Spleen (tissue), 11 donors: ENCODE results near the gene COA1. TPM values are rescaled to one million over a fixed set of nuclear protein-coding genes. Genes with fewer than 3 reads are reported as not detected.

ENCODE experiments used
- DNase-seq: peaks from one replicate; pipeline ENCODE4 v3.0.0-alpha.2; 2020
- H3K27ac ChIP-seq, 8 donors: fragments of 200-600 bp; sonication (generic) in 7 of 8; 1 replicate in 4 of 8; 2 replicates in 4 of 8; pipeline versions ENCODE4 v1.5.0 to v1.8.0; 2016 to 2021; ENCODE audit warnings: inconsistent platforms in 4 of 8, mild to moderate bottlenecking in 4 of 8, moderate library complexity in 1 of 8
- H3K27me3 ChIP-seq, 7 donors: fragments of 200-600 bp; sonication (generic) in 6 of 7; replicated peaks in 1 of 7; 1 replicate in 4 of 7; 2 replicates in 3 of 7; pipeline versions ENCODE4 v1.5.0 to v1.8.0; 2016 to 2021; ENCODE audit warnings: inconsistent platforms in 3 of 7, mild to moderate bottlenecking in 1 of 7
- H3K36me3 ChIP-seq, 6 donors: fragments of 200-600 bp; sonication (generic) in 5 of 6; 1 replicate in 4 of 6; 2 replicates in 2 of 6; pipeline versions ENCODE4 v1.5.0 to v1.8.0; 2016 to 2021; ENCODE audit warnings: inconsistent platforms in 2 of 6
- H3K4me1 ChIP-seq, 6 donors: fragments of 200-600 bp; sonication (generic) in 5 of 6; 1 replicate in 3 of 6; 2 replicates in 3 of 6; pipeline versions ENCODE4 v1.5.0 to v1.8.0; 2016 to 2021; ENCODE audit warnings: inconsistent platforms in 3 of 6
- H3K4me3 ChIP-seq, 8 donors: fragments of 200-600 bp; sonication (generic) in 7 of 8; 1 replicate in 4 of 8; 2 replicates in 4 of 8; pipeline versions ENCODE4 v1.5.0 to v1.8.0; 2016 to 2021; ENCODE audit warnings: inconsistent platforms in 4 of 8, mild to moderate bottlenecking in 4 of 8, moderate library complexity in 2 of 8
- H3K9me3 ChIP-seq, 8 donors: fragments of 200-600 bp; sonication (generic) in 7 of 8; 1 replicate in 4 of 8; 2 replicates in 4 of 8; pipeline versions ENCODE4 v1.5.0 to v1.8.0; 2016 to 2021; ENCODE audit warnings: inconsistent platforms in 4 of 8
- POLR2A ChIP-seq, 3 donors: fragments of 450-650 bp; IDR thresholded peaks; one replicate each; pipeline ENCODE4 v1.5.1; 2017; ENCODE audit warnings: antibody characterized with exemption in 3 of 3, mild to moderate bottlenecking in 1 of 3
- POLR2AphosphoS5 ChIP-seq, 3 donors: sonication (generic); formaldehyde crosslinking; IDR thresholded peaks; one replicate each; pipeline ENCODE4 v1.5.1; 2017; ENCODE audit warnings: antibody characterized with exemption in 3 of 3
- WGBS, 5 donors: extraction: QIAGEN DNeasy Blood & Tissue Kit in 3 of 5; methylation state at CpG; one replicate each; pipeline versions ENCODE4 v1.1.5 to v1.1.7; 2013 to 2018; 5-methylcytosine and 5-hydroxymethylcytosine counted together
- intact Hi-C: fragments of 100-400 bp; cut with DNase I; formaldehyde crosslinking; loops from one replicate; pipeline ENCODE4 v1.15.0; 2023; ENCODE audit warnings: low total_unique reads
- polyA plus RNA-seq, 3 donors: library from polyadenylated mRNA; stranded (reverse); fragments of 200-250 nt; gene quantifications; one replicate each; pipeline ENCODE4 v1.2.1, GENCODE V29; 2013
- total RNA-seq, 7 donors: library from RNA; depleted of rRNA in 3 of 7; stranded (reverse); fragments of >200 nt in 3 of 7; fragmentation: NEBNext Ultra II Directional in 4 of 7; extraction: Animal tissue kit (Norgen Biotek cat#: 25700) in 4 of 7; gene quantifications; one replicate each; pipeline versions ENCODE4 v1.1.0 to v1.2.1, GENCODE V29; 2016 to 2021
- TF ChIP-seq, protein P1 (sequence below), 11 experiments: fragments of 200-600 bp in 7 of 11; fragments of 450-650 bp in 4 of 11; sonication (generic) in 4 of 11; IDR thresholded peaks in 8 of 11; conservative IDR thresholded peaks in 3 of 11; 1 replicate in 7 of 11; 2 replicates in 4 of 11; pipeline versions ENCODE4 v1.4.0 to v1.8.0; 2016 to 2021; ENCODE audit warnings: antibody characterized with exemption in 11 of 11, inconsistent platforms in 4 of 11, mild to moderate bottlenecking in 1 of 11
- donor health status: healthy with polysubstance abuse.
- donor health status: DM: no; HTN: no; CAD: no; lungs with moderate emphysema.
- donor health status: DM: no; HTN: no; CAD: no.
- donor health status: Bipolar disorder and iron deficiency.
- donor health status: healthy.
- donor health status: DM: no; HTN: no; CAD: no.
- donor health status: DM: yes; HTN: yes; CAD: no.

Gene COA1
- total and polyA plus RNA-seq, 10 donors, result 48.3 to 102 (median 67.2) TPM

DNA sequence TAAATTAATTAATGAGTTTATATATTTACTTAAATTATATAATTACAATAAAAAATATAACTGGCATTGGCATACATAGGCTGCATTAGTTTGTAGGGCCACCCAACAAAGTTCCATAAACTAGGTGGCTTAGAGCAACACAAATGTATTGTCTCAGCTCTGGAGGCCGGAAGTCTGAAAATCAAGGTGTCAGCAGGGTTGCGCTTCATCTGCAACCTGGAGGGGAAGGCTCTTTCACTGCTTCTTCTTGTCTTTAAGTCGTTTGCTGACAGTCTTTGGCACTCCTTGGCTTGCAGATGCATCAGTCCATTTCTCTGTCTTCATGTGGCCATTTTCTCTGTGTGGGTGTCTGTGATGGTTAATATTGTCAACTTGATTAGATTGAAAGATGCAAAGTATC lies 23.1 kb upstream of the COA1 start:
- no peaks in the 10 kb centered on the region for H3K36me3 ChIP-seq
- H3K27me3 ChIP-seq, result no peaks in the 10 kb centered on the region
- TF ChIP-seq POLR2AphosphoS5 (IDR thresholded peaks at IDR 0.05) (no peak), POLR2A (IDR thresholded peaks at IDR 0.05) (no peak)
- TF ChIP-seq, protein P1, sequence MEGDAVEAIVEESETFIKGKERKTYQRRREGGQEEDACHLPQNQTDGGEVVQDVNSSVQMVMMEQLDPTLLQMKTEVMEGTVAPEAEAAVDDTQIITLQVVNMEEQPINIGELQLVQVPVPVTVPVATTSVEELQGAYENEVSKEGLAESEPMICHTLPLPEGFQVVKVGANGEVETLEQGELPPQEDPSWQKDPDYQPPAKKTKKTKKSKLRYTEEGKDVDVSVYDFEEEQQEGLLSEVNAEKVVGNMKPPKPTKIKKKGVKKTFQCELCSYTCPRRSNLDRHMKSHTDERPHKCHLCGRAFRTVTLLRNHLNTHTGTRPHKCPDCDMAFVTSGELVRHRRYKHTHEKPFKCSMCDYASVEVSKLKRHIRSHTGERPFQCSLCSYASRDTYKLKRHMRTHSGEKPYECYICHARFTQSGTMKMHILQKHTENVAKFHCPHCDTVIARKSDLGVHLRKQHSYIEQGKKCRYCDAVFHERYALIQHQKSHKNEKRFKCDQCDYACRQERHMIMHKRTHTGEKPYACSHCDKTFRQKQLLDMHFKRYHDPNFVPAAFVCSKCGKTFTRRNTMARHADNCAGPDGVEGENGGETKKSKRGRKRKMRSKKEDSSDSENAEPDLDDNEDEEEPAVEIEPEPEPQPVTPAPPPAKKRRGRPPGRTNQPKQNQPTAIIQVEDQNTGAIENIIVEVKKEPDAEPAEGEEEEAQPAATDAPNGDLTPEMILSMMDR (IDR thresholded peaks at IDR 0.05 in 8 of 11, conservative IDR thresholded peaks at IDR 0.05 in 3 of 11), result no peak
- intact Hi-C loops, result no loop called here
- H3K4me3 ChIP-seq, result no peak overlapping the region
- no peak for DNase-seq
- H3K9me3 ChIP-seq, result no peaks in the 10 kb centered on the region
- 77 to 86% (median 83%) methylated on average over 3 of the region's 3 CpGs for WGBS, 5 donors
- H3K27ac ChIP-seq, result no peak overlapping the region
- peaks cover 0 to 47% (median 4%) of the 10 kb centered on the region in 6 donors for H3K4me1 ChIP-seq

DNA sequence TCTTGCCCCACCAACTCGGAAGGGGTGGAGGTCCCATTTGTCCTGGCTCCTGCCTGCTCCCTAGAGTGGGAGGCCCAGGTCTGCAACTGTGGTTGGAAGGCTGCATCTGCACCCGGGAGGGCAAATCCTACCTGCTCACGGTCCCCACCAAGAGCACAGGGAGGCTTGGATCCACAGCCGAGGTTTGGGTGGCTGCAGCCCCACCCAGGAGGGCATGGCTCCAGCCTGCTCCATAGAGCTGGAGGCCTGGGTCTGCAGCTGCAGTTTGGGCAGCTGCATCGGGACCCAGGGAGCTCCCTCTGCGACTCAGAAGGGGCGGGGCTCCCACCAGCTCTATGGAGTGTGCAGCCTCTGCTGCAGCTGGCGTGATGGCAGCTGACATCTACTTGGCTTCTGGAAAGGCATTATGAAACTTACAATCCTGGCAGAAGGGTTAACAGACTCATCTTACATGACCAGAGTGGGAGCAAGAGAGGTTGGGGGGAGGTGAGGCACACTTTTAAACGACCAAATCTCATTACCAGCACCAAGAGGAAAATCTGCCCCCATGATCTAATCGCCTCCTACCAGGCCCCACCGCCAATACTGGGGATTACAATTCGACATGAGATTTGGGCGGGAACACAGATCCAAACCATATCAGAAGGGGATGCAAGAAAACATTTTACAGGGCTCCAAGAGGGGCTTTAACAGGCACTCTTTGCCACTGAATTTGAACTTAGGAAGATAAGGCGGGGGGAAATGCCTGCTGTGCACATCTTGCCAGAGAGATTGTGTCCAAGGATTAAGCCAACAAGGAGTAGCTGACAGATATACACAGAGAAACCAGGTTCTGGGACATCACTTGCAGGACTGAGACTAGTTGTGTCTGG lies 20.9 kb upstream of the COA1 start:
- DNase-seq, result no peak
- H3K4me1 ChIP-seq, result peaks cover 0 to 32% (median 4%) of the 10 kb centered on the region in 6 donors
- H3K4me3 ChIP-seq, result no peak overlapping the region
- peak overlapping the region in 2 of 8 donors; percentile 21 to 23 for H3K27ac ChIP-seq
- TF ChIP-seq, protein P1 (IDR thresholded peaks at IDR 0.05 in 8 of 11, conservative IDR thresholded peaks at IDR 0.05 in 3 of 11), result no peak
- TF ChIP-seq POLR2A (IDR thresholded peaks at IDR 0.05), result no peak
- TF ChIP-seq POLR2AphosphoS5 (IDR thresholded peaks at IDR 0.05), result no peak
- 63 to 87% (median 70%) methylated on average over 11 to 14 of the region's 14 CpGs for WGBS, 5 donors
- no peaks in the 10 kb centered on the region for H3K27me3 ChIP-seq
- intact Hi-C loops, result no loop called here
- no peaks in the 10 kb centered on the region for H3K9me3 ChIP-seq
- no peaks in the 10 kb centered on the region for H3K36me3 ChIP-seq

DNA sequence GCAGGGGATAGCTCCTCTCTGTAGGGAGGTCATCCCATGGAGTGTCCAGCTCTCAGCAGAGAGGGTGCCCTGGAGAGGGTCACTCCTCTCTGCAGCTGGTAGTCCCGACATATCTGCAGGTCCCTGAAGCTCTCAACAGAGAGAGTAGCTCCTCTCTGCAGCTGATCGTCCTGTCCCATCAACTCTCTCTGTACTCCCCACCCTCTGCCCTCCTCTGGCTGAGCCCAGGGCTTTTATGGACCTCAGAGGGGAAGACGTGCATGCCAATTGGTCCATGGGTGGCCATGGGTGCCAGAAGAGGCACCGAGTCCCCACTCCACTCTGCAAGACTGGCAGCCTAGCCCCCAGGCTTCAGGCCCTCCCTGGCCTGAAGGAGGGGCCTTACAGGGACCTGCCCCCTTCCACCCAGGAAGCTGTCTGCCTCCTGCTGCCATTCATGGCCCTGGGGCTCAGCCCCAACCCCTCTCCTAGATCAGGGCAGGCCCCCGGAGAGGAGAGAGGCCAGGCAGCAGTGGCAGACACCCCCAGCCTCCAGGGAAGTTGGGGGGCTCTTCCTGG lies 20.1 kb upstream of the COA1 start:
- Histone ChIP-seq H3K27ac (no peak overlapping the region), H3K4me1 (peaks cover 0 to 28% (median 4%) of the 10 kb centered on the region in 6 donors), H3K36me3 (no peaks in the 10 kb centered on the region), H3K27me3 (no peaks in the 10 kb centered on the region), H3K4me3 (no peak overlapping the region), H3K9me3 (no peaks in the 10 kb centered on the region)
- TF ChIP-seq POLR2AphosphoS5 (IDR thresholded peaks at IDR 0.05) (no peak), POLR2A (IDR thresholded peaks at IDR 0.05) (no peak)
- TF ChIP-seq, protein P1 (IDR thresholded peaks at IDR 0.05 in 8 of 11, conservative IDR thresholded peaks at IDR 0.05 in 3 of 11), result no peak
- intact Hi-C loops, result no loop called here
- WGBS, 5 donors, result 36 to 83% (median 77%) methylated on average over 2 to 5 of the region's 5 CpGs
- no peak for DNase-seq
